ENCODE data around the gene BRI3BP. TPM values are rescaled to one million over a fixed set of nuclear protein-coding genes. Genes with fewer than 3 reads are reported as not detected.

BRI3BP gene
- total RNA-seq, 2 donors from 2014 or later = 2.9 to 3.1 TPM

Other genes starting within 250 kb of the BRI3BP start
- 10 to 100 TPM; 13.0 to 14.3 TPM for gene SCARB1, start 129.8 kb upstream of the BRI3BP start, total RNA-seq
- gene UBC, start 79.0 kb upstream of the BRI3BP start, total RNA-seq = 1,000 to 10,000 TPM in 1 of 2 donors, 100 to 1,000 TPM in 1; 993 to 1,405 TPM
- gene DHX37, start 4.5 kb upstream of the BRI3BP start, total RNA-seq = 10 to 100 TPM; 10.4 to 15.3 TPM
- 10 to 100 TPM in 1 of 2 donors, 1 to 10 TPM in 1; 9.7 to 11.7 TPM for gene AACS, start 71.8 kb downstream of the BRI3BP start, total RNA-seq
- gene TMEM132B, start 192.7 kb downstream of the BRI3BP start, total RNA-seq = under 1 TPM; 0.48 to 0.83 TPM